Posterior vena cava (tissue), 2 donors: ENCODE data around the gene RAB36. TPM values are rescaled to one million over a fixed set of nuclear protein-coding genes. Genes with fewer than 3 reads are reported as not detected.

ENCODE experiments used
- DNase-seq: peaks from one replicate; pipeline ENCODE4 v3.0.0-alpha.2; 2020; ENCODE audit warnings: low spot score
- intact Hi-C, 2 donors: fragments of 100-400 bp; cut with DNase I; formaldehyde crosslinking; loops; one replicate each; pipeline versions ENCODE4 v1.14.1 to v1.14.2; 2022 to 2023
- total RNA-seq, 2 donors: library from RNA; stranded (reverse); fragmentation: NEBNext Ultra II Directional; extraction: Animal tissue kit (Norgen Biotek cat#: 25700); gene quantifications; one replicate each; pipeline ENCODE4 v1.2.1, GENCODE V29; 2021
- donor health status: DM: yes; HTN: yes; CAD: no.
- donor health status: DM: yes; HTN: yes; CAD: no.

RAB36 gene
- total RNA-seq, 2 donors from 2014 or later, result 4.2 to 5.1 TPM

- DNase-seq, result no peak
- intact Hi-C loops, result no loop called here
Measured at GRCh38 chr22:23107487-23108248, 37.6 kb upstream of the RAB36 start.

- no peak for DNase-seq
- intact Hi-C loops, result no loop called here
Measured at GRCh38 chr22:23108249-23109078, 36.8 kb upstream of the RAB36 start.

- no peak for DNase-seq
- intact Hi-C loops, result no loop called here
Measured at GRCh38 chr22:23109079-23109347, 36.3 kb upstream of the RAB36 start.

- intact Hi-C loops, result no loop called here
- no peak for DNase-seq
Measured at GRCh38 chr22:23109441-23109978, 35.8 kb upstream of the RAB36 start.

- no peak for DNase-seq
- intact Hi-C loops, result no loop called here
Measured at GRCh38 chr22:23110190-23110921, 34.9 kb upstream of the RAB36 start.

GRCh38 chr22:23110922-23111527, 34.3 kb upstream of the RAB36 start:
- intact Hi-C loops, result no loop called here

GRCh38 chr22:23112472-23113012, 32.7 kb upstream of the RAB36 start:
- intact Hi-C loops, result no loop called here
- no peak for DNase-seq

More at GRCh38 chr22:23110922-23111527, 34.3 kb upstream of the RAB36 start:
- no peak for DNase-seq

GRCh38 chr22:23113067-23113846, 32.0 kb upstream of the RAB36 start:
- DNase-seq, result no peak
- intact Hi-C loops, result no loop called here

GRCh38 chr22:23113847-23114720, 31.2 kb upstream of the RAB36 start:
- no peak for DNase-seq
- intact Hi-C loops, result no loop called here

- intact Hi-C loops, result no loop called here
Measured at GRCh38 chr22:23114721-23115020, 30.6 kb upstream of the RAB36 start.

GRCh38 chr22:23115369-23115768, 29.9 kb upstream of the RAB36 start:
- no peak for DNase-seq
- intact Hi-C loops, result no loop called here

More at GRCh38 chr22:23114721-23115020, 30.6 kb upstream of the RAB36 start:
- no peak for DNase-seq

- DNase-seq, result no peak
- intact Hi-C loops, result no loop called here
Measured at GRCh38 chr22:23115825-23116494, 29.3 kb upstream of the RAB36 start.

GRCh38 chr22:23116506-23117263, 28.6 kb upstream of the RAB36 start:
- intact Hi-C loops, result no loop called here

GRCh38 chr22:23117275-23117674, 28.0 kb upstream of the RAB36 start:
- intact Hi-C loops, result no loop called here
- DNase-seq, result no peak

More at GRCh38 chr22:23116506-23117263, 28.6 kb upstream of the RAB36 start:
- no peak for DNase-seq

GRCh38 chr22:23117891-23118646, 27.2 kb upstream of the RAB36 start:
- intact Hi-C loops, result no loop called here
- DNase-seq, result no peak
